GM18868 (cell line): ENCODE measurements around the gene XRRA1.

ENCODE experiments used
- ATAC-seq: cut with Tn5 transposase; IDR thresholded peaks from one replicate; pipeline ENCODE4 v1.9.1; 2021; ENCODE audit warnings: mild to moderate bottlenecking, moderate library complexity; ENCODE audit not compliant: unreplicated experiment

Gene XRRA1

GRCh38 chr11:74950374-74950969, 1.6 kb upstream of the XRRA1 start:
- ATAC-seq, result no peak

- no peak for ATAC-seq
Measured at GRCh38 chr11:74949753-74950137, 854 bp upstream of the XRRA1 start.

- ATAC-seq, result peak; percentile 7
Measured at GRCh38 chr11:74948546-74948897, 369 bp downstream of the XRRA1 start.

- ATAC-seq, result no peak
Measured at GRCh38 chr11:74942073-74942759, 6.7 kb downstream of the XRRA1 start.

- ATAC-seq, result no peak
Measured at GRCh38 chr11:74941492-74941891, 7.4 kb downstream of the XRRA1 start.

GRCh38 chr11:74937696-74938475, 11.0 kb downstream of the XRRA1 start:
- ATAC-seq, result no peak

GRCh38 chr11:74936976-74937375, 11.9 kb downstream of the XRRA1 start:
- ATAC-seq, result no peak

GRCh38 chr11:74936087-74936486, 12.8 kb downstream of the XRRA1 start:
- ATAC-seq, result no peak

GRCh38 chr11:74935285-74935684, 13.6 kb downstream of the XRRA1 start:
- ATAC-seq, result no peak

GRCh38 chr11:74933765-74934164, 15.1 kb downstream of the XRRA1 start:
- ATAC-seq, result no peak

- no peak for ATAC-seq
Measured at GRCh38 chr11:74932797-74933196, 16.1 kb downstream of the XRRA1 start.

- ATAC-seq, result no peak
Measured at GRCh38 chr11:74932169-74932568, 16.7 kb downstream of the XRRA1 start.

GRCh38 chr11:74929431-74930363, 19.2 kb downstream of the XRRA1 start:
- ATAC-seq, result no peak

- no peak for ATAC-seq
Measured at GRCh38 chr11:74927496-74927895, 21.4 kb downstream of the XRRA1 start.

GRCh38 chr11:74926304-74927030, 22.4 kb downstream of the XRRA1 start:
- no peak for ATAC-seq

- no peak for ATAC-seq
Measured at GRCh38 chr11:74925281-74925680, 23.6 kb downstream of the XRRA1 start.

GRCh38 chr11:74923125-74923524, 25.8 kb downstream of the XRRA1 start:
- no peak for ATAC-seq

- ATAC-seq, result no peak
Measured at GRCh38 chr11:74909812-74910211, 39.1 kb downstream of the XRRA1 start.

GRCh38 chr11:74909385-74909784, 39.5 kb downstream of the XRRA1 start:
- ATAC-seq, result no peak

GRCh38 chr11:74905326-74905725, 43.6 kb downstream of the XRRA1 start:
- ATAC-seq, result no peak
